CD4-positive, alpha-beta T cell treated with Interleukin-1 beta for 1 hour (primary cell): ENCODE data around the gene TNFSF13.

ENCODE experiments used
- DNase-seq, 2 donors: peaks; one replicate each; pipeline ENCODE4 v3.0.0-alpha.2; 2020 to 2022

TNFSF13 gene

GRCh38 chr17:7558544-7559319 lies at the start of gene TNFSF13:
Gene TNFSF13, plus strand, starts transcription at chr17:7558750. Its CDS starts 290 bp downstream, at chr17:7559040.
- DNase-seq = no peak

GRCh38 chr17:7508846-7509245 lies 49.7 kb upstream of the TNFSF13 start:
- DNase-seq = no peak

GRCh38 chr17:7509937-7510336 lies 48.6 kb upstream of the TNFSF13 start:
- no peak for DNase-seq

- no peak for DNase-seq
Observed at GRCh38 chr17:7511108-7511507, 47.4 kb upstream of the TNFSF13 start.

DNA sequence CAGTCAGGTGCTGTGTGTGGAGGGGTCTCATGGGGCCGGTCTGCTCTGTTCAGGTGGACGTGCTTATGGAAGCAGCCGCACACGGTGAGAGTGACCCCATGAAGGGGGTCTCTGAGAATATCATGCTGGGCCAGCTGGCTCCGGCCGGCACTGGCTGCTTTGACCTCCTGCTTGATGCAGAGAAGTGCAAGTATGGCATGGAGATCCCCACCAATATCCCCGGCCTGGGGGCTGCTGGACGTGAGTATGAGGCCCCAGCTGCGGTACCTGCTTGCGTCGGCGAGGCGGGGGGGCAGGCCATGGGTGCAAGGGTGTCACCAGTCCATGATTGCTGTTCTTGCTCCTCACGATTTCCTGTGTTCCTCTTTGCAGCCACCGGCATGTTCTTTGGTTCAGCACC lies 46.4 kb upstream of the TNFSF13 start:
- no peak for DNase-seq

- DNase-seq = no peak
Observed at GRCh38 chr17:7512824-7513540, 45.6 kb upstream of the TNFSF13 start.

DNA sequence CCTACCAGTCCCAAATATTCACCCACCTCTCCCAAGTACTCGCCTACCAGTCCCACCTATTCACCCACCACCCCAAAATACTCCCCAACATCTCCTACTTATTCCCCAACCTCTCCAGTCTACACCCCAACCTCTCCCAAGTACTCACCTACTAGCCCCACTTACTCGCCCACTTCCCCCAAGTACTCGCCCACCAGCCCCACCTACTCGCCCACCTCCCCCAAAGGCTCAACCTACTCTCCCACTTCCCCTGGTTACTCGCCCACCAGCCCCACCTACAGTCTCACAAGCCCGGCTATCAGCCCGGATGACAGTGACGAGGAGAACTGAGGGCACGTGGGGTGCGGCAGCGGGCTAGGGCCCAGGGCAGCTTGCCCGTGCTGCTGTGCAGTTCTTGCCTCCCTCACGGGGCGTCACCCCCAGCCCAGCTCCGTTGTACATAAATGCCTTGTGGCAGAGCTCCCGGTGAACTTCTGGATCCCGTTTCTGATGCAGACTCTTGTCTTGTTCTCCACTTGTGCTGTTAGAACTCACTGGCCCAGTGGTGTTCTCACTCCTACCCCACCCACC lies 44.6 kb upstream of the TNFSF13 start:
- no peak for DNase-seq

DNA sequence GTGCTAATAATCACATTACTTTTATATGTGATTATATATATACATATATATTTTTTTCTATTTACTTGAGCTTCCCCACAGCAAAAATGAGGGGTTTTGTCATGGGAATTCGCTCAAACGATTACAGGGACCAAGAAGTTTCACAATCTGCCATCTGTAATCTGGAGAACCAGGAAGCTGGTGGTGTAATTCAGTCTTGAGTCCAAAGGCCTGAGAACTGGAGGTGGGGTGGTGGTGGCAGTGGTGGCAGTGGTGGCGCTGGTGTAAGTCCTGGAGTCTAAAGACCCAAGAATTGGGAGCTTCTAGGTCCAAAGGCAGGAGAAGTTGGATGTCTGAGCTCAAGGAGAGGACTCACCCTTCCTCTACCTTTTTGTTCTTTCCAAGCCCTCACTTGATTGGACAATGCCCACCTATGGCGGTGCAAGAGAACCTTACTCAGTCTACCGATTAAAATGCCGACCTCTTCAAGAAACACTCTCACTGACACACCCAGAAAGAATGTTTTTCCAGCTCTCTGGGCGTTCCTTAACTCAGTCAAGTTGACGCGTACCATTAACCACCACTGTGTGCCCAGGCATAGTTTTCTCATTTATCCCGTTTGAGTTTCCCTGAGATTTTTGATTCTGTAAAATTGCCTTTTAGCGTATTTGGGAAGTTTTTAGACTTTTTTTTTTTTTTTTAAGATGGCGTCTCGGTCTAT lies 42.5 kb upstream of the TNFSF13 start:
- no peak for DNase-seq

DNA sequence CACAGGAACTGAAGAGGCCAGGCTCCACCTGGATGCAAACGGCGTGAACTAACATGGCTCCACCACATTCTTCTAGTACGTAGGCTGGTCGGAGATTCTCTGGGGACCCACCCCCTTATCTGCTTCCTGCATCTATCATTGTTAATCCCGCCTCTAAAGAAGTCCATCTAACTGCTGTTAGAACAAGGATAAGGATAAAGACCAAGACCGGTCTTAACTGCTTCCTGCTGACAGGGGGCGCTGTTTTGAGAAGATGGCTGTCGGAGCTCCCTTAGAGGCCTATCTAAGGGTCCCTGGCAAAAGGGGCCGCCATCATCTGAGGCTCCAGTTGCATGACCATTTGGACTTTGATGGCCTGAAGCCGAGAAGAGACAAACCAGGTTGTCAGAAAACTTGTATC lies 35.5 kb upstream of the TNFSF13 start:
- peak; percentile 44 to 67 for DNase-seq

GRCh38 chr17:7528842-7529241 lies 29.7 kb upstream of the TNFSF13 start:
- DNase-seq = no peak

DNA sequence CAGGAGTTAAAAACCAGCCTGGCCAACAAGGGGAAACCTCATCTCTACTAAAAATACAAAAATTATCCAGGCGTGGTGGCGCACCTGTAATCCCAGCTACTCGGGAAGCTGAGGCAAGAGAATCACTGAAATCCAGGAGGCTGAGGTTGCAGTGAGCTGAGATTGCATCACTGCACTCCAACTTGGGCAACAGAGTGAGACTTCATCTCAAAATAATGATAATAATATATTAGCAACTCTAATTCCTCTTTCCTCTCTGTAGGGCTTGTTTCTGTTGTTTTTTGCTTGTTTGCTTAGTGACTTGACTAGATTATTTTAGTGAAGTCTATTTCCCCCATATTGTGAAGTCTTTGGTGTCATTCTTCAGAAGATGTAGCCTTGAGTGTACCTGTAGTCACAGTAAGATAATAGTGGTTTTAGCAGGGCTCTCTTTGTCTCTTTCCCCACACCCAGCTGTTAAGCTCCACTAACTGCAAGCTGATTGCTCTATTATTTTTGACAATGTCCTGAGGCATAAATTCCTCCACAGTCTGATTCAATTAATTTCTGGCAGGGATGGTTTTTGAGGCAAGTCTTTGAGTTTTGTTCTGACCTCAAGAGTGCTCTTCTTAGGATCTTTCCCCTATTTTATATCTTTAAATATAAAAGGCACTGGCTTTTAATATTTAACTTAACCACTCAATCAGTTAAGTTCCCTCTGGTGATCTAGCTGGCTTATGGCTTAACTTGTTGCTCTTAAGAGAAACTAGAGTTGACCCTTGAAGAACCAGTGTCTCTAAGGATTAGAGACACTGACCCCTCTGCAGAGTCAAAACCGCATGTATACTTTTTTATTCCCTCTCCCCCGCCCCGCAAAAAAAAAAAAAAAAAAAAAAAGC lies 28.3 kb upstream of the TNFSF13 start:
- no peak for DNase-seq

DNA sequence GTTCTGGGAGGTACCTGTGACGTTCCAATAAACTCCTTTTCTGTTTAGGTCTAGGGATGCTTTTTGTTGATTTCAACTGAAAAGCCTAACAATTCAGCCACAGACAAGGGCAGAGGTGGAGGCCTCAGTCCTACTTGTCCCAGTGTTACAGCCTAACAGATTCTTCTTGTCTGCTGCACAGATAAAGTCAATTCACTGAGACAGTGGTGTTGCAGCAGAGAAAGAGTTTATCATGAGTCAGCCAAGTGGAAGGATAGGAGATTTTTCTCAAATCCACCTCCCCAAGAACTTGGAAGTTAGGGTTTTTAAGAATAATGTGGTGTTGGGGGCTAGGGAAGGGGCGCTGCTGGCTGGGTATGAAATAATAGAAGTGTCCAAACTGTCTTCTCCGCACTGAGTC lies 20.5 kb upstream of the TNFSF13 start:
- DNase-seq = no peak

GRCh38 chr17:7538891-7539545 lies 19.5 kb upstream of the TNFSF13 start:
- DNase-seq = no peak

DNA sequence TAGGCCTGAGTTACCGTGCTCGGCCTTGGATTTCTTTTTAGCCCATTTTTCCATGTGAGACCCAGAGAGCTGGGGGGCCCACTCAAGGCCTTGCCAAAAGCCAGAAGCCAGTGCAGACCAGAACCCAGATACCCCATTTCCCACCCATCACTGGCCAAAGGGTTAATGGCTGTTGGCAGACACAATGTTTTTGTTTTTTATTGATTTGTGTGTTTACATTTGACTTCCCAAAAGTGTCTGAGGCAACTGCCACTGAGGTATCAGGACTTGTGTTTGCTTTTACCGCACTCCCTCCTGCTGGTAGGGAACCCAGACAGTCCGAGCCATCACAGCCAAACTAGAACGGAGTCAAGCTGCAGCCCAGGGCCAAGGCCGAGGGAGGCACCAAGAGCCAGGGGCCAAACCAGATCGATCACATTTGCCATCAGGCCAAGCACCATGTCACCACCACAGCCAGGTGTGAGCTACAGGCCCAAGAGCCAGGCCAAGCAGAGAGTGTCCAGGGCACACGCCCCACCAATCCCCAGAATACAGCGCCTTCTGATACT lies 17.4 kb upstream of the TNFSF13 start:
- no peak for DNase-seq

DNA sequence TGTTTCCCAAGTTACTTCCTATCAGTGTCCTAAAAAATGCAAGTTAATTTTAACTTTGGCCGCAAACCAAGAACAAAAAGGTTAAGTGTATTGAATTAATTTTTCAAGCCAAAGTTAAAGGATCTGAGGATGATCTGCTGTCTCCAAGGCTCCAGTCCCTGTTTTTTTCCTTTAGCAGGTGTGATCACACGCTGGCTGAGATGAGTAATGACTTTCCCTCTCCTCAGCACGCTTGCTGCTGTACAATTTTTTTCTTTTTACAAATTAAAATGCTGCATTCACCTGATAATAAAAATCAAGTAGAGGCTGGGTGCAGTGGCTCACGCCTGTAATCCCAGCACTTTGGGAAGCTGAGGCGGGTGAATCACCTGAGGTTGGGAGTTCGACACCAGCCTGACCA lies 13.6 kb upstream of the TNFSF13 start:
- DNase-seq = no peak

DNA sequence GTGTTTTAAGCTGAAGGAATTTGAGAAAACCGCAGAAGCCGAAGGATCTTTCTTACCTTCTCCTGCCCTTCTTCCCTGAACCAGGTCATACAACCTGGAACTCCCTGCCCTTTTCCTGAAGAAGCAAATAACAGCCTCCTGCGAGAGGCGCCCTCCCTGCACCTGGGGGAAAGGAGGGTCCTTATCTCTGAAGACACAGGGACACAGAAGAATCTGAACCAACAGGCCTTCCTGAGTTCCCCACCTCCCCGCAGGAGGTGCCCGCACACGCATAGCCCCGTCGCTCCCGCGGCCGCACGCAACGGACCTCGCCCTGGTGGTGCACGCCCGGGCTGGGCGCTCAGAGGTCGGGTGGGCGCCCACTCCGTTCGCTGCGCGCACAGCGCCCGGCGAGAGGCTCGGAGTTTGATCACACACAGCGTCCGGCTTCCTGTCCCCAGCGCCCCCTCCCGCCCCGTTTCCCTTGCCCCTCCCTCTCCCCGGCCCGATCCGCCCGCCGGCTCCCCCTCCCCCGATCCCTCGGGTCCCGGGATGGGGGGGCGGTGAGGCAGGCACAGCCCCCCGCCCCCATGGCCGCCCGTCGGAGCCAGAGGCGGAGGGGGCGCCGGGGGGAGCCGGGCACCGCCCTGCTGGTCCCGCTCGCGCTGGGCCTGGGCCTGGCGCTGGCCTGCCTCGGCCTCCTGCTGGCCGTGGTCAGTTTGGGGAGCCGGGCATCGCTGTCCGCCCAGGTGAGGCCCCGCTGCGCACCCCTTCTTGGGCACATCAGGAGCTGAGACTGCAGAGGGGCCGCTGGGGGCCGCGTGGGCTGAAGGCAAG lies 9.8 kb upstream of the TNFSF13 start, which contains the start of gene TNFSF12:
Gene TNFSF12, plus strand, starts transcription at position 474 of the 816 bp plus-strand sequence. Its CDS starts 96 bp downstream, at position 570.
- DNase-seq = peak; percentile 49 to 59

DNA sequence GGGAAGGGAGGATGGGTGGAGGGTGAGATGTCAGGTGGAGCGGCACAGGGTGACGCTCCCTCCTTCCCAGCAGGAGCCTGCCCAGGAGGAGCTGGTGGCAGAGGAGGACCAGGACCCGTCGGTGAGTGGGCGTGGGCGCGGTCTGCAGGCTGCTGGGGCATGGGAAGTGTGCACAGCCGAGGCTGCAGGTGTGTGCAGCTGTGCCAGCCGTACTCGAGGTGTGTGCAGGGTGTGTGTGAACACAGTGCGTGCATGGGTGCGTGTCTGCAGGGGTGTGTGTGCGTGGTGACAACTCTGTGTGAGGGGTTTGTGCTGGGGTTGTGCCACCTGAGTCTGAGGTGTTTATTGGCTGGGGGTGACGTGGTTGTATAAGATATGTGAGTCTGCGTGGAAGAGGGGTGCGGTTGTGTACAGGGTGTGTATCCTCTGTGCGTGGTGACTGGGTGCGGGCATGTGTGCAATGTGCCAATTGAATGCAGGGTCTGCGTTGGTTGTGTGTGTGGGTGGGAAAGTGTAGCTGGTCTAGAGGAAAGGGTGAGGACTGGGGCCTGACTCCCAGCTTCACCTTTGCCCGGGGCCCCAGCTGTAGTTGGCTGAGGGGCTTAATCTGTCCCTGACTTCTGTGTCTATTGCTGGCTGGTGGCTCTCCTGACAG lies 9.0 kb upstream of the TNFSF13 start:
- DNase-seq = peak; percentile 28 to 41

DNA sequence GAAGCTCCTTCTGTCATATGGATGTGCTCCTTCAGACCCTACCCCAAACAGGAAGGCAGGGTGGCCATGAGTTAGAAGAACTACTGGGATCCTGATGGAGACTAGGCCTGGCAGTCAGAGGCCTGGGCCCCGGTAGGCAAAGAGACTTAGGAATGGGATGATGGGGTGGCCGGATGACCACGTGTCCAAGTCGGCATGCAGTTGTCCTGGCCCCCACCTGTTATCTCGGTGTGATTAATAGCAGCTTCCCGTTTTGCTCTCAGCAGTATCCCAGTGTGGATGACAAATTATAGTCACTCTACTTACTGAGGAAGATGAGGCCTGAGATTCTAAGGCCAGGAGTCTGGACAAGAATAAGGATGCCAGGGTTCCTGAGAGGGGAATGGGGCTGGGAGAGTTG lies 8.2 kb upstream of the TNFSF13 start:
- no peak for DNase-seq

GRCh38 chr17:7551396-7551795 lies 7.2 kb upstream of the TNFSF13 start:
- no peak for DNase-seq

DNA sequence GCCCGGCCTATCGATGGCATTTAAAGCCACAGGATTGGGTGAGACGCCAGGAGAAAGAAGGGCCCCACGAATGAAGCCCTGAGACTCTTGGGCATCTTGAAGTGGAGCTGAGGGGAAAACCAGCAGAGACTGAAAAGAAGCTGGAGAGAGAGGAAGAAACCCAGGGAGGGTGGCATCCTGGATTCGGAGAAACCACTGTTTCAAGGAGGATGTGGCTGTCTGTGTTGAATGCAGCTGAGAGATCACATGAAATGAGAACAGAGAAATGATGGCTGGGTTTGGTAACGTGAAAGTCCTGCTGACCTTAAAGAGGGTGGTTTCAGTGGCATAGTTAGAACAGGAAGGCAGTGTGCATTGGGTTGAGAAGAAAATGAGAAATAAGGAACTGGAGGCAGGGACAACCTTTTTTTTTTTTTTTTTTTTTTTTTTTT lies 5.9 kb upstream of the TNFSF13 start:
- DNase-seq = peak; percentile 42 to 54
